NCI-H1417 (cell line): ENCODE data around the gene KLHL42.
"Not testable (repeated sequence)": the region's sequence is repeated elsewhere in the genome, so short reads cannot be mapped to it uniquely, and the experiment has no call there.

Experiments
- DNase-seq, 3 experiments: peaks; one replicate each; lab custom pipeline; 2025; lab: John Stamatoyannopoulos, UW

KLHL42 gene

GRCh38 chr12:27779920-27780611, at the start of gene KLHL42, which contains the start of gene MANSC4:
Gene KLHL42 (plus strand): TSS chr12:27780233. CDS start chr12:27780331, 98 bp downstream.
Gene MANSC4 (minus strand): TSS chr12:27780236. CDS start chr12:27771276, 8,960 bp downstream.
- DNase-seq, result peak; percentile 75 to 98 (median 91)

GRCh38 chr12:27732281-27732680, 47.8 kb upstream of the KLHL42 start:
- DNase-seq, result peak in 1 of 3 experiments; percentile 18

GRCh38 chr12:27733052-27733656, 46.9 kb upstream of the KLHL42 start:
- DNase-seq, result peak; percentile 5 to 54 (median 11)

GRCh38 chr12:27733791-27734190, 46.2 kb upstream of the KLHL42 start:
- no peak for DNase-seq

GRCh38 chr12:27734321-27734720, 45.7 kb upstream of the KLHL42 start:
- not testable (repeated sequence) for DNase-seq

- DNase-seq, result no peak
These were observed 36.4 kb upstream of the KLHL42 start for GRCh38 chr12:27743601-27744000.

- peak in 1 of 3 experiments; percentile 16 for DNase-seq
These were observed 34.3 kb upstream of the KLHL42 start for GRCh38 chr12:27745734-27746133.

- no peak for DNase-seq
These were observed 32.8 kb upstream of the KLHL42 start for GRCh38 chr12:27747111-27747820.

GRCh38 chr12:27751386-27752047, 28.5 kb upstream of the KLHL42 start:
- peak in 1 of 3 experiments; percentile 47 for DNase-seq

- no peak for DNase-seq
These were observed 25.2 kb upstream of the KLHL42 start for GRCh38 chr12:27754795-27755194.

GRCh38 chr12:27756670-27757195, 23.3 kb upstream of the KLHL42 start:
- no peak for DNase-seq

GRCh38 chr12:27762757-27763156, 17.3 kb upstream of the KLHL42 start:
- DNase-seq, result no peak

- DNase-seq, result no peak
These were observed 13.4 kb upstream of the KLHL42 start for GRCh38 chr12:27766587-27766986.

- DNase-seq, result no peak
These were observed 10.8 kb upstream of the KLHL42 start for GRCh38 chr12:27769142-27769673.

GRCh38 chr12:27771481-27772327, 8.3 kb upstream of the KLHL42 start:
- DNase-seq, result no peak

GRCh38 chr12:27772328-27773049, 7.5 kb upstream of the KLHL42 start:
- no peak for DNase-seq

GRCh38 chr12:27777141-27777540, 2.9 kb upstream of the KLHL42 start:
- no peak for DNase-seq

GRCh38 chr12:27778206-27778605, 1.8 kb upstream of the KLHL42 start:
- DNase-seq, result no peak

GRCh38 chr12:27779416-27779919, 565 bp upstream of the KLHL42 start:
- DNase-seq, result peak in 2 of 3 experiments; percentile 88 to 90
